Central memory CD8-positive, alpha-beta T cell (primary cell): Measurements from ENCODE around the gene ZBTB47.

Experiments used
- ATAC-seq: fragments of 150-1000 bp; cut with Tn5 transposase; replicated peaks from 2 replicates; pipeline ENCODE4 v1.10.0; 2022; ENCODE audit warnings: mild to moderate bottlenecking, moderate FRiP score, moderate number of reproducible peaks; ENCODE audit not compliant: poor library complexity, severe bottlenecking; ENCODE audit errors: extremely low read depth
- DNase-seq, 2 donors: peaks; one replicate each; pipeline ENCODE4 v3.0.0; 2021; ENCODE audit warnings: low spot score in 2 of 2
- H3K27ac Mint-ChIP-seq: one replicate; pipeline ENCODE4 v1.8.0; 2022; ENCODE audit warnings: low read depth, mild to moderate bottlenecking, moderate library complexity, mixed read lengths
- H3K27me3 Mint-ChIP-seq: one replicate; pipeline ENCODE4 v1.8.0; 2022; ENCODE audit warnings: mixed read lengths
- H3K36me3 Mint-ChIP-seq: one replicate; pipeline ENCODE4 v1.8.0; 2022; ENCODE audit warnings: mild to moderate bottlenecking, moderate library complexity, mixed read lengths; ENCODE audit not compliant: insufficient read depth
- H3K4me1 Mint-ChIP-seq: one replicate; pipeline ENCODE4 v1.8.0; 2022; ENCODE audit warnings: mixed read lengths
- H3K4me3 Mint-ChIP-seq: one replicate; pipeline ENCODE4 v1.8.0; 2022; ENCODE audit warnings: mild to moderate bottlenecking, moderate library complexity, mixed read lengths
- H3K9me3 Mint-ChIP-seq: one replicate; pipeline ENCODE4 v1.8.0; 2022; ENCODE audit warnings: mixed read lengths

ZBTB47 gene

GRCh38 chr3:42670670-42671069, 17.2 kb downstream of the ZBTB47 start:
- H3K4me3 Mint-ChIP-seq, result no peak overlapping the region
- H3K36me3 Mint-ChIP-seq, result no peaks in the 10 kb centered on the region
- no peaks in the 10 kb centered on the region for H3K4me1 Mint-ChIP-seq
- H3K27ac Mint-ChIP-seq, result no peak overlapping the region
- H3K27me3 Mint-ChIP-seq, result peaks cover 19% of the 10 kb centered on the region
- ATAC-seq (no peak), DNase-seq (no peak)
- no peaks in the 10 kb centered on the region for H3K9me3 Mint-ChIP-seq

GRCh38 chr3:42672515-42672914, 19.0 kb downstream of the ZBTB47 start:
- no peak for DNase-seq
- ATAC-seq, result no peak
- Mint-ChIP-seq H3K4me3 (no peak overlapping the region), H3K9me3 (peaks cover under 1% of the 10 kb centered on the region), H3K27ac (no peak overlapping the region), H3K4me1 (no peaks in the 10 kb centered on the region), H3K27me3 (peaks cover 29% of the 10 kb centered on the region), H3K36me3 (no peaks in the 10 kb centered on the region)

- Mint-ChIP-seq H3K36me3 (no peaks in the 10 kb centered on the region), H3K9me3 (peaks cover 6% of the 10 kb centered on the region), H3K27ac (no peak overlapping the region), H3K4me1 (no peaks in the 10 kb centered on the region), H3K27me3 (peaks cover 29% of the 10 kb centered on the region), H3K4me3 (no peak overlapping the region)
- DNase-seq (no peak), ATAC-seq (no peak)
These were observed 19.6 kb downstream of the ZBTB47 start for GRCh38 chr3:42673082-42673481.

- Mint-ChIP-seq H3K9me3 (peaks cover 6% of the 10 kb centered on the region), H3K27me3 (peaks cover 31% of the 10 kb centered on the region), H3K4me1 (no peaks in the 10 kb centered on the region), H3K27ac (no peak overlapping the region), H3K36me3 (no peaks in the 10 kb centered on the region), H3K4me3 (no peak overlapping the region)
- no peak for ATAC-seq
- DNase-seq, result no peak
These were observed 20.6 kb downstream of the ZBTB47 start for GRCh38 chr3:42674146-42674545.

GRCh38 chr3:42675909-42676308, 22.4 kb downstream of the ZBTB47 start:
- no peak overlapping the region for H3K27ac Mint-ChIP-seq
- ATAC-seq (no peak), DNase-seq (no peak)
- H3K27me3 Mint-ChIP-seq, result peaks cover 44% of the 10 kb centered on the region
- peaks cover 6% of the 10 kb centered on the region for H3K9me3 Mint-ChIP-seq
- no peaks in the 10 kb centered on the region for H3K36me3 Mint-ChIP-seq
- no peak overlapping the region for H3K4me3 Mint-ChIP-seq
- H3K4me1 Mint-ChIP-seq, result no peaks in the 10 kb centered on the region

GRCh38 chr3:42678447-42678846, 24.9 kb downstream of the ZBTB47 start:
- Mint-ChIP-seq H3K9me3 (peaks cover 6% of the 10 kb centered on the region), H3K4me3 (no peak overlapping the region)
- DNase-seq, result no peak

GRCh38 chr3:42680271-42680670, 26.8 kb downstream of the ZBTB47 start:
- Mint-ChIP-seq H3K27me3 (peaks cover 64% of the 10 kb centered on the region), H3K9me3 (peaks cover 6% of the 10 kb centered on the region), H3K27ac (no peak overlapping the region), H3K4me3 (no peak overlapping the region), H3K36me3 (peaks cover 2% of the 10 kb centered on the region), H3K4me1 (no peaks in the 10 kb centered on the region)
- no peak for ATAC-seq
- DNase-seq, result no peak

More at GRCh38 chr3:42678447-42678846, 24.9 kb downstream of the ZBTB47 start:
- ATAC-seq, result no peak
- Mint-ChIP-seq H3K4me1 (no peaks in the 10 kb centered on the region), H3K27ac (no peak overlapping the region), H3K36me3 (peaks cover under 1% of the 10 kb centered on the region), H3K27me3 (peaks cover 54% of the 10 kb centered on the region)

- ATAC-seq (no peak), DNase-seq (no peak)
- Mint-ChIP-seq H3K27ac (no peak overlapping the region), H3K27me3 (peaks cover 67% of the 10 kb centered on the region), H3K4me3 (no peak overlapping the region), H3K36me3 (peaks cover 2% of the 10 kb centered on the region), H3K9me3 (peaks cover 6% of the 10 kb centered on the region), H3K4me1 (no peaks in the 10 kb centered on the region)
These were observed 27.3 kb downstream of the ZBTB47 start for GRCh38 chr3:42680806-42681205.

GRCh38 chr3:42681361-42682038, 28.0 kb downstream of the ZBTB47 start:
- ATAC-seq, result no peak
- H3K4me1 Mint-ChIP-seq, result no peaks in the 10 kb centered on the region
- H3K4me3 Mint-ChIP-seq, result no peak overlapping the region
- H3K9me3 Mint-ChIP-seq, result peaks cover 6% of the 10 kb centered on the region
- H3K36me3 Mint-ChIP-seq, result peaks cover 2% of the 10 kb centered on the region
- no peak overlapping the region for H3K27ac Mint-ChIP-seq
- H3K27me3 Mint-ChIP-seq, result peaks cover 70% of the 10 kb centered on the region
- DNase-seq, result no peak

GRCh38 chr3:42682301-42683070, 29.0 kb downstream of the ZBTB47 start:
- no peak for ATAC-seq
- no peak overlapping the region for H3K4me3 Mint-ChIP-seq
- H3K36me3 Mint-ChIP-seq, result peaks cover 2% of the 10 kb centered on the region
- peaks cover 68% of the 10 kb centered on the region for H3K27me3 Mint-ChIP-seq
- no peak for DNase-seq
- no peaks in the 10 kb centered on the region for H3K4me1 Mint-ChIP-seq
- no peak overlapping the region for H3K27ac Mint-ChIP-seq
- peaks cover 6% of the 10 kb centered on the region for H3K9me3 Mint-ChIP-seq

- ATAC-seq (no peak), DNase-seq (no peak)
- Mint-ChIP-seq H3K4me1 (no peaks in the 10 kb centered on the region), H3K9me3 (no peaks in the 10 kb centered on the region), H3K27me3 (peaks cover 52% of the 10 kb centered on the region), H3K36me3 (peaks cover 2% of the 10 kb centered on the region), H3K4me3 (no peak overlapping the region), H3K27ac (no peak overlapping the region)
These were observed 30.5 kb downstream of the ZBTB47 start for GRCh38 chr3:42683875-42684598.

GRCh38 chr3:42684632-42685362, 31.3 kb downstream of the ZBTB47 start:
- Mint-ChIP-seq H3K36me3 (peaks cover 2% of the 10 kb centered on the region), H3K4me1 (no peaks in the 10 kb centered on the region), H3K27ac (no peak overlapping the region), H3K4me3 (no peak overlapping the region), H3K27me3 (peaks cover 47% of the 10 kb centered on the region), H3K9me3 (no peaks in the 10 kb centered on the region)
- no peak for DNase-seq
- no peak for ATAC-seq
